HG02943 (cell line): ENCODE results near the gene CLIP2.
"Not testable (repeated sequence)": the region's sequence is repeated elsewhere in the genome, so short reads cannot be mapped to it uniquely, and the experiment has no call there.

Experiments
- ATAC-seq: cut with Tn5 transposase; IDR thresholded peaks from one replicate; pipeline ENCODE4 v1.9.1; 2021; ENCODE audit warnings: mild to moderate bottlenecking, low read depth, moderate library complexity; ENCODE audit not compliant: unreplicated experiment

CLIP2 gene

DNA sequence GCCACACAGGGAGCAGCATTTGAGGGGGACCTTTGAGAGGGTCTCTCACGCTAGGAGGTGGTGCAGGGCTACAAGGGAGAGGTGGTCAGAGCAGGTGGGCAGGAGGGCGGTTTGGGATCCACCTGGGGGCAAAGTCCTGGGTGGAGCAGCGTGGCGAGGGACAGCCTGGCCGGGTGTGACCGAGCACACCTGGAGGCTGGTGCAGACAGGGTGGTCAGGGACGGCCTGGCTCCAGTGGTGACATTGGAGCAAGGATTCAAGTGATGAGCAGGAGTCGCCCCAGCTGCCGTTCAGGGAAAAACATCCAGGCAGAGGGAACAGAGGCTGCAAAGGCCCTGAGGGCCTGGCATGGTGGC is 36.0 kb downstream of the CLIP2 start:
- ATAC-seq = no peak

DNA sequence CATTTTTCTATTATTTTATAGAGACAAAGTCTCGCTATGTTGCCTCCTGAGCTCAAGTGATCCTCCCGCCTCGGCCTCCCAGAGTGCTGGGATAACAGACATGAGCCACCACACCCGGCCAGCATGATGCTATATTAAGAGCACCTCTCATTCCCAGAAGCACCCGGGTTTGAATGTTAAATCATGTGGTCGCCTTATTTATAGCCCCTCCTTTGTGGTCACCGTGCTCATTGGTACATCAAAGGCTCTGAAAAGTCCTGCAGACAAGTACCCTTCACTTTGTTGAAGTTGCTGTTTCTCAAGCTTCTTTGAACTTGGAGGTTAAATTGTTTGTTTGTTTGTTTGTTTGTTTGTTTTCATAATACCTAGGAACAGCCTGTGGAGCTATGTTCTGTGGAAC is 40.0 kb downstream of the CLIP2 start:
- no peak for ATAC-seq

DNA sequence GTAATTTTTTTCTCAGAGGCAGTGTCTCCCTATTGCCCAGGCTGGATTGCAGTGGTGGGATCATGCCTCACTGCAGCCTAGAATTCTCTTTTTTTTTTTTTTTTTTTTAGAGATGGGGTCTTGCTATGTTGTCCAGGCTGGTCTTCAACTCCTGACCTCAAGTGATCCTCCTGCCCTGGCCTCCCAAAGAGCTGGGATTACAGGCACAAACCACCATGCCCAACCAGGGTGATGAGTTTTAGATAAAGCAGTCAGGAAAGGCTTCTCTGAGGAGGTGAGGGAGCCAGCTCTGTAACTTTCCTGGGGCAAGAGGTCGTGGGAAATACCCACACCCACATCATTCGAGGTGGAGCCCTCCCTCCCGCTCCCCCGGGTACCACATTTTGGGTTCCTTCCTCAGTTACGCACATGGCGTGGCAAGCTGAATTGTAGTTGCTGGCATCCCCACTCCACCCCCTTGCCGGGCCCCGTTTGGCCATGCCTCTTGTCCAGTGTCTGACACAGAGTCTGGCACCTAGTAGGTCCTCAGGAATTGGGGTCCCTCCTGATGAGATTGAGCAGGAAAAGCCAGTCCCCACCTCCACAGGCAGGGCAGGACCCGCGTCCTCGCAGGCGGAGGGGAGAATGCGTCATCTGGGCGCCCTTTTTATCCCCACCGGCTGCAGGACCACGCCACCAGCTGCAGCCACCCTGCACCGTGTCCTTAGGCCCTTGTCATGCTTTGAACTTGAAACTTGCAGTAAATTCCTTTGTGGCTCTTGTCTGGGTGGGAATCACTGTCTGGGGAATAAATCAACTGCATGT is 43.4 kb downstream of the CLIP2 start:
- no peak for ATAC-seq

DNA sequence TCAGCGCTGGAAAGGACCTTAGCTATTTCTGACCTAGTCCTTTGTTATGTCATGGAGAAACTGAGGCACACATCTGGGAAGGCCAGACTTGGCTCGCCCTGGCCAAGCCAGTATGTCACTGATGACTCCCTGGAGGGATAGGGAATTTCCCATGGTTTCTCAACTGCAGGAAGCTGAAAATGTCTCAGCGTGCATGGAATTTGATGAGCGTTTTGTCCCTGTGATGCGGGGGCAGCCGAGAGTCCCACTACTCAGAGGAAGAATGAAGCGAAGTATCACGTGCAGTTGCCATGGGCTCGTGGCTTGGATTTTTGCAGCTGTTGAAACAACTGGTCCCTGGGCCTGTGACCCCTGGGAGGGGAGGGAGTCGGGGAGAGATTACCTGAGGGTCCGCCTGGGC is 44.8 kb downstream of the CLIP2 start:
- ATAC-seq = no peak

DNA sequence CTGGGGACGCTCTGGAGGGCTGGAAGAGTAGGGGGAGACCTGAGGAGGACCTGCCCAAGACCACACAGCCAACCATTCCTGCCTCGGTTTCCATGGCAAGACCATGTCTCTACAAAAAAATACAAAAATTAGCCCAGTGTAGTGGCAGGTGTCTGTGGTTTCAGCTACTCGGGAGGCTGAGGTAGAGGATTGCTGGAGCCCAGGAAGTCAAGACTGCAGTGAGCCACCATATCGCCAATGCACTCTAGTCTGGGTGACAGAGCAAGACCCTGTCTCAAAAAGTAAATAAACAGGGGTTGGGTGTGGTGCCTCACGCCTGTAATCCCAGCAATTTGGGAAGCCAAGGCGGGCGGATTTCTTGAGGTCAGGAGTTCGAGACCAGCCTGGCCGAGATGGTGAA is 48.7 kb downstream of the CLIP2 start:
- no peak for ATAC-seq

DNA sequence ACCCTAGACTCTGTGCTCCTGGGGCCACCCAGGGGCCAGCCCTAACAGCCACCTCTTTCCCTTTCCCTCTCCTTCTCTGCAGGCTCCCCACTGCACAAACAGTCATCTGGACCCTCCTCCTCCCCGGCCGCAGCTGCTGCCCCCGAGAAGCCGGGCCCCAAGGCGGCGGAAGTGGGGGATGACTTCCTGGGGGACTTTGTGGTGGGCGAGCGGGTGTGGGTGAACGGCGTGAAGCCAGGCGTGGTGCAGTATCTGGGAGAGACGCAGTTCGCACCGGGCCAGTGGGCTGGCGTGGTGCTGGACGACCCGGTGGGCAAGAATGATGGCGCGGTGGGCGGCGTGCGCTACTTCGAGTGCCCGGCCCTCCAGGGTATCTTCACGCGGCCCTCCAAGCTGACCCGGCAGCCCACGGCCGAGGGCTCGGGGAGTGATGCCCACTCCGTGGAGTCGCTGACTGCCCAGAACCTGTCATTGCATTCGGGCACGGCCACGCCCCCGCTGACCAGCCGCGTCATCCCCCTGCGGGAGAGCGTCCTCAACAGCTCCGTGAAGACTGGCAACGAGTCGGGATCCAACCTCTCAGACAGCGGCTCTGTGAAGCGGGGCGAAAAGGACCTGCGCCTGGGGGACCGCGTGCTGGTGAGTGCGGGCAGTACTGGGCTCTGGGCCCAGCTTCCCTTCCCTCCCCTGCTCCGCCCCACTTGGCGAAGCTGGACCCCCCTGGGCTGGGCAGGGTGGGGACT is 49.3 kb downstream of the CLIP2 start:
- ATAC-seq = no peak

DNA sequence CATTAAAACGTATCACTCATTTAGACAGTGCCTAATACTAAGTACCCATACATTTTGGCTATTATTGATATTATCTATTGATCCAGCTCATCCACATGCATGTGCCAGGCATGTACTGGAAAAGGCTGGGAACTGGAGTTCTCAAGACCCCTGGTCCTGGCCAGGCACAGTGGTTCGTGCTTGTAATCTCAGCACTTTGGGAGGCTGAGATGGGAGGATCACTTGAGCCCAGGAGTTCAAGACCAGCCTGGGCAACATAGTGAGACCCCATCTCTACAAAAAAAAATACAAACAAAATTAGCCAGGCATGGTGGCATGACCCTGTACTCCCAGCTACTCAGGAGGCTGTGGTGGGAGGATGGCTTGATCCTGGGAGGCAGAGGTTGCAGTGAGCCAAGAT is 50.4 kb downstream of the CLIP2 start:
- not testable (repeated sequence) for ATAC-seq

DNA sequence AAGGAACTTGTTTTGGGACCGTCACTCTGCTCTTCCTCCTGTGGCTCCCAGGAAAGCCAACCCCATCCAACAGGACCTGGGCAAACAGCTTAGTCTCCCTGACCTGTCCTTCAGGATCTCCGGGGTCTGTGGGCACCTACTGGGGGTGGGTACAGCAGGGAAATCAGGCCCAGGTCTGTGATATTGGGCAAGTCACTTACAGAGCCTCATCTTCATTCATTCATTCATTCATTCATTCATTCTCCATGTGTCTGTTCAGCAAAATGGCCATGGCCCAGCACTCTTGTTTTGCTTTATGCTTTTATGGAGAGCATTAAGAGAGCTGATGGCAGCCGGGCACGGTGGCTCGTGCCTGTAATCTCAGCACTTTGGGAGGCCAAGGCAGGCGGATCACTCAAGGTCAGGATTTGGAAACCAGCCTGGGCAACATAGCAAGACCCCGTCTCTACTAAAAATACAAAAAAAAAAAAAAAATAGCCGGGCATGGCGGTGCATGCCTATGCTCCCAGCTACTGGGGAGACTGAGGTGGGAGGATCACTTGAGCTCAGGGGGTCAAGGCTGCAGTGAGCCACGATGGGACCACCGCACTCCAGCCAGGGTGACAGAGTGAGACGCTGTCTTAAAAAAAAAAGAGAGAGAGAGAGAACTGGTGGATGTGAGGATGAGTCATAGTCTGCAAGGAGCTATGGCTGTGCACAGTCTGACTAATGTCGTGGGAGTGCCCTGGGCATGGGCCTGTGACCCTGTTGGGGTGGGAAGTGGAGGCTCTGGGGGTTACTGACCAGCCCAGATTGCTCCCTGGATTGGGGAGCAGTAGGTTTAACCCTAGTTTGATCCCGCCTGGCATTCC is 54.3 kb downstream of the CLIP2 start:
- no peak for ATAC-seq

DNA sequence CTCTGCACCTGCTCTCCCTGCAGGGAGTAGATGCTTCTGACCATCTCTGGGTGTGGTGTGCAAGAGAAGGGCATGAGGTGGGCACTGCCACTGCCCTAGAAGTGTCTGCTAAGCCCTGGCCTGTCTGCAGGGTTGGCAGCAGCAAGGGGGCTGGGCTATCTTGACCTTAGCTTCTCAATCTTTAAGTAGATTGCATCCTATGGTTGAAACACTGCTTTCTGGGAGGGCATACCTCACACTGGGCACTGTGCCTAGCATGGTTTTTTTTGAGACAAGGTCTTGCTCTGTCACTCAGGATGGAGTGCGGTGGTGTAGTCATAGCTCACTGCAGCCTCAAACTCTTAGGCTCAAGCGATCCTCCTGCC is 54.9 kb downstream of the CLIP2 start:
- no peak for ATAC-seq

DNA sequence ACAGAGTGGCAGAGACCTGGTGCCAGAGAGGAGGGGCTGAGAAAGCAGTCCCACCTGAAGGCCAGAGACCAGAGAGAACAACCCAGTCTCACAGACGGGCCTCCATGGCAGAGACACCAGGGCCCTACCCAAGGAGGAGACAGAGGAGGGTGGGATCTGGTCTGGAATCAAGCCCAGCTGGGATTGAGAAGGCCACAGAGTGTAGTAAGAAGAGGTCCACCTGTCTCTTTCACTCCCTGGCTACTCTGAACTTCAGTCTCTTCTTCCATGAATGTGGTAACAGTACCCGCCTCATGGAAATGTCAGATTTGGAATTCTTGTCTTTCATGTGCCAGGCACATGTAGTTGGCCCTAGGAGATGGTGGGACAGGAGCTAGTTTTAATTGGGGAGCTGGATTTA is 55.6 kb downstream of the CLIP2 start:
- no peak for ATAC-seq

DNA sequence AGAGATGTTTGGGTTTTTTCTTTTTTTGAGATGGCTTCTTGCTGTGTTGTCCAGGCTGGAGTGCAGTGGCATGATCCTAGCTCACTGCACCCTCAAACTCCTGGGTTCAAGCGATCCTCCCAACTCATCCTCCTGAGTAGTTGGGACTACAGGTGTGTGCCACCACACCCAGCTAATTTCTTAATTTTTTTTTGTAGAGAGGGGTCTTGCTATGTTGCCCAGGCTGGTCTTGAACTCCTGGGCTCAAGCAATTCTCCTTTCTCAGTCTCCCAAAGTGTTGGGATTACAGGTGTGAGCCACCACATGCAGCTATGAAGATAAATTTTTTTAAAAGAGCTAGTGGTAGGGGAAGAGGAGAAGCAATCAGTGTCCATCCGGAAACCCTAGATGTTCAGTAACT is 56.8 kb downstream of the CLIP2 start:
- ATAC-seq = no peak

DNA sequence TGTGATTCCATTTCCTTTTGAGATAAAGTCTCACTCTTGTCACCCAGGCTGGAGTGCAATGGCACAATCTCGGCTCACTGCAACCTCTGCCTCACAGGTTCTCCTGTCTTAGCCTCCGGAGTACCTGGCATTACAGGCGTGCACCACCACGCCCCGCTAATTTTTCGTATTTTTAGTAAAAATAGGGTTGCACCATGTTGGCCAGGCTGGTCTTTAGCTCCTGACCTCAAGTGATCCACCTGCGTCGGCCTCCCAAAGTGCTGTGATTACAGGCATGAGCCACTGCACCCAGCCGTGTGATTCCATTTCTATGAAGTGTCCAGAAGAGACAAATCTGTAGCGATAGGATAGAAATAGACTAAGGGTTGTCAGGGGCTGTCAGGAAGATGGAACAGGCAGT is 60.4 kb downstream of the CLIP2 start:
- no peak for ATAC-seq

DNA sequence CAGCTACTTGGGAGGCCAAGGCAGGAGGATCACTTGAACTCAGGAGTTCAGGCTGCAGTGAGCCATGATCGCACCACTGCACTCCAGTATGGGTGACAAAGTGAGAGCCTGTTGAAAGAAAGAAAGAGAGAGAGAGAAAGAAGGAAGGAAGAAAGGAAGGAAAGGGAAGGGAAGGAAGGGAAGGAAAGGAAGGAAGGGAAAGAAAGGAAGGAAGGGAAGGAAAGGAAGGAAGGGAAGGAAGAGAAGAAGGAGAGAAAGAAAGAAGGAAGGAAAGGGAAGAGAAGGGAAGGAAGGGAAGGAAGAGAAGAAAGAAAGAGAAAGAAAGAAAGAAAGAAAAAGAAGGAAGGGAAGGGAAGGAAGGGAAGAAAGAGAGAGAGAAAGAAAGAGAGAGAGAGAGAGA is 61.5 kb downstream of the CLIP2 start:
- ATAC-seq = no peak

DNA sequence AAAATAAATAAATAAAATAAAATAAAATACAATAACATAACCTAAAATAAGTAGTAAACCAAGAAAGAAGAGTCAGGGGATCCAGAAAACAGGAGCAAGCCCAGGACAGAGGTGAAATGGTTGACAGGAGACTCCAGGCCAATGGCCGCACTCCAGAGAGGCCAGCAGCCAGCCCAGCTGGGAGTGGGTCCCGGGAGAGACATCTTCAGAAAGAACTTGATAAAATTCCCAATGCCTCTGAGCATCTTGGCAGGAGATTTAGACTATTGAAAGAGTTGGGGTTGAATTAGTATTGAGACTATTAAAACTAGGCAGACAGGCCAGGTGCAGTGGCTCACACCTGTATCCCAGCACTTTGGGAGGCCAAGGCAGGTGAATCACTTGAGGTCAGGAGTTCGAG is 62.6 kb downstream of the CLIP2 start:
- ATAC-seq = no peak

DNA sequence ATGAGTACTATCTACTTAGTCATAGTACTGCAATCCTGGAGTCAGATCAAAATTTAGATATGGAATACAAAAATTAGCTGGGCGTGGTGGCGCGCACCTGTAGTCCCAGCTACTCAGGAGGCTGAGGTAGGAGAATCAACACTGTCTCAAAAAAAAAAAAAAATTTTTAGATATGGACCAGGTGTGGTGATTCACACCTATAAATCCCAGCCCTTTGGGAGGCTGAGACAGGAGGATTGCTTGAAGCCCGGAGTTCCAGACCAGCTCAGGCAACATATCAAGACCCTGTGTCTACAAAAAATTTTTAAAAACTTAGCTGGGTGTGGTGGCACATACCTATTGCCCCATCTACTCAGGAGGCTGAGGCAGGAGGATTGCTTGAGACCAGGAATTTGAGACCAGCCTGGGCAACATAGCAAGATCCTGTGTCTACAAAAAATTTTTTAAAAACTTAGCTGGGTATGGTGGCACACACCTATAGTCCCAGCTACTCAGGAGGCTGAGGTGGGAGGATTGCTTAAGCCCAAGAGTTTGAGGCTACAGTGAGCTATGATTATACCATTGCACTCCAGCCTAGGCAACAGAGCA is 63.4 kb downstream of the CLIP2 start:
- not testable (repeated sequence) for ATAC-seq

DNA sequence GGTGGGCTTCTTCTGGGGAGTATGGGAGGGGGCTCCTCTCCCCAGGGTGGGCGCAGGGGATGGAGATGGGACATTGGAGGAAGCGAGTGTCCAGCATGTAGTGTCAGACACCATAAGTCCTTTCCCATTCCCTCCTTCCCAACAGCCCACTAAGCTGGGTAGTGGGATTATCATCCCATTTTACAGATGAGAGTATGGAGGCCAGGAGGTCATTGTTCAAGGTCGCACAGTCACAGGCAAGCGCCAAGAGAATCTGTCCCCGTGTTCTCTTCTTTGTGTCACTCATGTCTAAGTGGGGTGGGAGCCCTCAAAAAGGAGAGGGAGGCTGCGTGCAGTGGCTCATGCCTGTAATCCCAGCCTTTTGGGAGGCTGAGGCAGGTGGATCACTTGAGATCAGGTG is 64.8 kb downstream of the CLIP2 start:
- no peak for ATAC-seq

DNA sequence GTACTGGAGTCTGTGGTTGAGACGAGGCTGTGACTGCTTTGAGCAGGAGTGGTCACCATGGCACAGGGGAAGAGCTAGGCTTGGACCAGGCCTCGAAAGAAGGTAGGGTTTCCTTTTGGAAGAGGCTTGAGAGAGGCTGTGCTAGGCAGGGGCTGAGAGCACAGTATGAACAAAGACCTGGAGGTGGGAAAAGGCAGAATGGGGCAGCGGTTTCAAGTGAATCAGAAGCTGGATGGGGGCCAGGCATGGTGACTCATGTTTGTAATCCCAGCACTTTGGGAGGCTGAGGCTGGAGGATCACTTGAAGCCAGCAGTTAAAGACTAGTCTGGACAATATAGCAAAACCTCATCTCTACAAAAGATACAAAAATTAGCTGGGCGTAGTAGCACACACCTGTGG is 65.9 kb downstream of the CLIP2 start:
- no peak for ATAC-seq

DNA sequence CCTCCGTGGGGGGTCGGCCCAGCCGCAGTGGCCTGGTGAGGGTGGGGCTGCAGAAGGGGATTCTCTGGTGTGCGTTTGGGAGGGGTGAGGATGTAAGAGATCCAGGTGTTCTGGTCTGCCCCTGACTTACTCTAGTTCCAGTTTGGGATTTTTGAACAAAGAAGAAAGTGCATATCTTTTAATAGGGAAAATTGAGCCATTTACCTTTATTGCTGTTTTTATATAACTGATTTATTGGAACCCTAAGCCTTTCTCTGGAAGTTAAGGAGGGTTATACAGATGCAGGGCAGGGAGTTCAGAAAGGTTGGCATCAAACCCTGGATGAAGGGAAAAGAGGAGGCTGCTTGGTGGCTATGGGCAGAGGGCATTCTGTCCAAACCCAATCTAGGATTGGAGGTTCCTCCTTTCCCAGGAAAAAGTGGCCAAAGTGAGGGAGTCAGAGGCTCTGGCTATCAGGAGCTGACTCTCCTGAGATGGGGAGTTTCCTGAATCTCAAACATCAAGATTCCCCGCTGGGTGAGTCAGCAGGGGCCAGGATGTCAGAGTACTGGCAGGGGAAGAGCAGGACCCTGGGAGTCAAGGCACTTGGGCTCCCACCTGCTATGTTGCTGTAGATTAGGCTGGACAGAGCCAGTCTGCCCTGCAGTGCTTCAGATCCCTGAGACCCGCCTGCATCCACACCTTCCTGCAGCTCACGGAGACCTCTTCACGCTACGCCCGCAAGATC is 67.5 kb downstream of the CLIP2 start:
- ATAC-seq = no peak

DNA sequence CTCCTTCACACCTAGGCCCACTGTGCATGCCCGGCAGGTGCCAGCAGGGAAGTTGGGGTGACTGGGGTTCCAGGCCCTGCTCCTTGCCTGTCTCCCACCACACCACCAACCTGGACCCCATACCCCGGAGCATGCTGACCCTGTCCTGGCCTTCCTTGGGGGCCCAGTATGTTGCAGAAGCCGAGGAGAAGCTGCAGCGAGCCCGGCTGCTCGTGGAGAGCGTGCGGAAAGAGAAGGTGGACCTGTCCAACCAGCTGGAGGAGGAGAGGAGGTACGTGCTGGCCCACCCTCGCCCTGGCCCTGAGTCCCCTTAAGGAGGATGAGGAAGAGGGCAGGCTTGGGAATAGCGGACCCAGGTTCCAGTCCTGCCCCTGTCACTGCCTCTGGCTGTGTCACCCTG is 70.8 kb downstream of the CLIP2 start:
- ATAC-seq = no peak

DNA sequence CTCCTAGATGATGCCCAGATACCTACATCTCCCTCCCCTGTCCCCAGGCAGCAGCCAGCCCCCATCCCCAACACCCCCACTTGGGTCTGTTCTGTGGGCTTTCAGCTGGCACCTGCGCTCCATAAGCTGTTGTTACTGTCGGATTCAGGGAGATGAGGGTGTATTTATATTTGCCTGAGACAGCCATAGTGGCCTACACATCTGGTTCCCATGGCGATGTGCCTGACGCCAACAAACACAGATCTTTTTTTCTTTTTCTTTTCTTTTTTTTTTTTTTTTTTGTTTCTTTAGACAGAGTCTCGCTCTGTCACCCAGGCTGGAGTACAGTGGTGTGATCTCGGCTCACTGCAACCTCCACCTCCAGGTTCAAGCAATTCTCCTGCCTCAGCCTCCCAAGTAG is 73.1 kb downstream of the CLIP2 start:
- no peak for ATAC-seq
